Skeletal muscle satellite cell (primary cell): ENCODE data around the gene RXRB. TPM values are rescaled to one million over a fixed set of nuclear protein-coding genes. Genes with fewer than 3 reads are reported as not detected.
A peak's percentile ranks its signal among the peaks of the same experiment; 100 is the strongest.

Experiments used
- H3K27me3 ChIP-seq: 2 replicates; pipeline ENCODE4 v1.7.0; 2013; ENCODE audit warnings: low read length; ENCODE audit not compliant: control insufficient read depth, insufficient read depth
- H3K36me3 ChIP-seq: 2 replicates; pipeline ENCODE4 v1.7.0; 2013; ENCODE audit warnings: mild to moderate bottlenecking, control low read depth, low read length; ENCODE audit not compliant: insufficient read depth
- H3K4me1 ChIP-seq: 2 replicates; pipeline ENCODE4 v1.7.0; 2013; ENCODE audit warnings: low read length; ENCODE audit not compliant: control insufficient read depth, insufficient read depth
- H3K4me2 ChIP-seq: 2 replicates; pipeline ENCODE4 v1.7.0; 2013; ENCODE audit warnings: mild to moderate bottlenecking, low read length
- H3K4me3 ChIP-seq: 2 replicates; pipeline ENCODE4 v1.7.0; 2013; ENCODE audit warnings: low read length
- H3K9ac ChIP-seq: 2 replicates; pipeline ENCODE4 v1.7.0; 2013; ENCODE audit warnings: mild to moderate bottlenecking, low read depth, low read length, moderate library complexity
- H3K9me3 ChIP-seq: replicated peaks from 2 replicates; pipeline ENCODE4 v1.7.0; 2013; ENCODE audit warnings: mild to moderate bottlenecking, control low read depth, low read length
- total RNA-seq: library from RNA; depleted of rRNA; stranded (reverse); fragments of >200 nt; gene quantifications from 2 replicates; pipeline ENCODE4 v1.2.3, GENCODE V29; 2012; rRNA removed

Gene RXRB
- 12.4 and 13.1 TPM in 2 replicates for total RNA-seq

DNA sequence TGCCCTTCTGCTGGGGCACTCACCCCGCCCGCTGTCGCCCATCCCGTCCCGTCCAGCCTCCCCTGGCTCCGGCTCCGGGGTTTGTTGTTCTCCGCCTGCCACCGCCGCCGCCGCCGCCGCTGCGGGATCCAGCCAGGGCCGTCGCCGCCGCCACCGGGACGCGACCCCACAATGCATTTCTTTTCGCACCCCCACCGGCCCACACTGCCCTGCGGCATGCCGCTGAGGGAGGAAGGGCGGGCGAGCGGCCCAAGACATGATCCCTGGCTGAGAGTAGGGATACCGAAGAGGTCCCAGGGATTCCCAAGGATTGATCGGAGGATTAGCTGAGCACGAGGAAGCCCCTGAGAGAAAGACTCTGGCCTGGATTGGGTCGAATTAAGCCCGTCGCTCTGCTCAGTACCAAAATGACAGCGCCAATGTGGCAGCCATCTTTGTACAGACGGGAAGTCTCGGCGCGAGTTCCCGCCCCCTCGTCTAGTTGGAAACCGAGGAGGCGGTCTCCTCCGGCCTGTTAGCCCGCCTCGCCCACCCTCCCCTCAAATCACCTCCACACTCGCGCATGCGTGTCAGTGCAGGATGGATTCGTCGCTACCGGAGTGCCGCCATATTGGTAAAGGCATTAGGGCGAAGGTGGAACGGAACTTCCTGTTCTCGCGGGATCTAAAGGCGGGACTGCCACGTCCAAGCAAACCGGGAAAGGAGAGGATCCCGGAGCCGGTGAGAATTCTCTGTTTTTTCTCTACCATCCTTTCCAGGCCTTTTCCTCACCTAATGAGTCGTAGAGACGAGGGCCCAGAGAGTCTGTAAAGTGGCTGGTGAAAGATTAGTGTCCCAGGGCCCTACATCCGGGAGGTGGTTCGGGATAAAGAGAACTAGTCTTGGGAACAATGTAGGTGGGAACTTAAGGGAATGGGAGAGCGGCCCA lies at the start of gene RXRB, which contains the start of gene SLC39A7:
Gene RXRB, minus strand, starts transcription at position 447 of the 928 bp plus-strand sequence. Its CDS starts 189 bp downstream, at position 258.
Gene SLC39A7, plus strand, starts transcription at position 649 of the 928 bp plus-strand sequence. CDS start 379 bp downstream, outside the sequence.
- Histone ChIP-seq H3K27me3 (no peaks in the 10 kb centered on the region), H3K4me2 (peak within 1 kb of the TSS; percentile 98), H3K9ac (peak within 1 kb of the TSS; percentile 98), H3K36me3 (peaks cover 48% of the 10 kb centered on the region), H3K4me1 (peaks cover 40% of the 10 kb centered on the region), H3K9me3 (no peaks in the 10 kb centered on the region), H3K4me3 (peak within 1 kb of the TSS; percentile 93)

- peaks cover 29% of the 10 kb centered on the region for H3K4me1 ChIP-seq
- H3K27me3 ChIP-seq: no peaks in the 10 kb centered on the region
- H3K36me3 ChIP-seq: peaks cover 10% of the 10 kb centered on the region
- H3K9me3 ChIP-seq: no peaks in the 10 kb centered on the region
- peak overlapping the region; percentile 96 for H3K4me2 ChIP-seq
- H3K4me3 ChIP-seq: peak overlapping the region; percentile 81
- H3K9ac ChIP-seq: peak overlapping the region; percentile 90
Observed at GRCh38 chr6:33249732-33250630, 49.5 kb upstream of the RXRB start.

- peaks cover 10% of the 10 kb centered on the region for H3K36me3 ChIP-seq
- peak overlapping the region; percentile 81 for H3K4me3 ChIP-seq
- no peaks in the 10 kb centered on the region for H3K9me3 ChIP-seq
- H3K4me2 ChIP-seq: peak overlapping the region; percentile 96
- peaks cover 29% of the 10 kb centered on the region for H3K4me1 ChIP-seq
- H3K27me3 ChIP-seq: no peaks in the 10 kb centered on the region
- H3K9ac ChIP-seq: peak overlapping the region; percentile 90
Observed at GRCh38 chr6:33248932-33249731, 48.7 kb upstream of the RXRB start.

GRCh38 chr6:33248643-33248931 lies 48.1 kb upstream of the RXRB start:
- Histone ChIP-seq H3K27me3 (no peaks in the 10 kb centered on the region), H3K9ac (peak overlapping the region; percentile 85), H3K4me2 (peak overlapping the region; percentile 96), H3K4me1 (peaks cover 29% of the 10 kb centered on the region), H3K36me3 (peaks cover 10% of the 10 kb centered on the region), H3K9me3 (no peaks in the 10 kb centered on the region), H3K4me3 (peak overlapping the region; percentile 72)

DNA sequence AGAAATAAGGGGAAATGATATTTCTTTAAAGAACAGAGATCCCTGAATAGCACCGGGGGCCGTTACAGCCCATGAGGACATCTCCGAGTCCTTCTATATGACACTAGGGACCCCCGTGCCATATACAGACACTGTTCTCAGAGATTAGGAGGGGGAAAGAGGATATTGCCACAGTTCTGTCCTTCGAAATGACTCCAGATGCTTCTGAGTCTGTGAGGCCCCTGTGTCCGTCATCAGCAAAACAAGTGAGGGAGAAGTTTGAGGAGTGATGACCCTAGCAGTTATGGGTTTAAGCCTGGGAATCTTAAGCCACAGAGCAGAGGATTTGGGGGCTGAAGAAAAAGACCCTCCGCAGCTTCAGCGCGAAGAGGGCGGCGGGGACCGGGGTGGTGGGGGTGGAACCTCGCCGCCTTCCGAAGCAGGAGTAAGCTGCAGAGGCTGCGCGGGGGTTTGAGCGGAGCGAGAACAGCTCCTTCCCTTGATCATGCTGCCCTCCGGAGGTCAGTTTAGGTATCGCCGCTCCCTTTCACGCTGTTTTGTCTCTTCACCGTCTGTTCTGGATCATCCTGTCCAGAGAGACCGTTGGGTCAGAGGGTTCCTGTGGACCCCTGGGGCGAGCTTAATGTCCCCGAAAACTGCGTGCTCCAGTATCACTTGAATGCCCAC lies 47.6 kb upstream of the RXRB start:
- H3K4me2 ChIP-seq: peak overlapping the region; percentile 96
- peak overlapping the region; percentile 85 for H3K9ac ChIP-seq
- peaks cover 29% of the 10 kb centered on the region for H3K4me1 ChIP-seq
- peaks cover 10% of the 10 kb centered on the region for H3K36me3 ChIP-seq
- H3K27me3 ChIP-seq: peaks cover 5% of the 10 kb centered on the region
- peak overlapping the region; percentile 72 for H3K4me3 ChIP-seq
- no peaks in the 10 kb centered on the region for H3K9me3 ChIP-seq

DNA sequence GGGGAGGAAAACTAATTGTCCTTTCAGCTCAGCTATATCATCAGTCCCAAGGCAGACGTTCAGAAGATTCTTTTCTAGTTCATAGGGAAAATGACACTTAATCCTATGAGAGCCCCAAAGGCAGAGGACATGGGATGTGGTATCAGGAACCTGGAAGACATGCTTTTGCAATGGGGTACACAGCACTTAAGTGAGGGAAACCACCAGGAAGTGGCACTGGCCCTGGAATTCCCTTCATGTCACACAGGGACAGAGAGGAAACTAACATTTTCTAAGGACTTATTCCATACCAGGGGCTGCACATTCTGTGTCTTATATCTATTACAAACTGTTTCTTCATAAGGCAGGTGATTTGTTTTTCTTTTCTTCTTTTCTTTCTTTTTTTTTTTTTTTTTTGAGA lies 43.0 kb upstream of the RXRB start:
- no peak overlapping the region for H3K4me3 ChIP-seq
- no peaks in the 10 kb centered on the region for H3K9me3 ChIP-seq
- H3K36me3 ChIP-seq: no peaks in the 10 kb centered on the region
- no peak overlapping the region for H3K4me2 ChIP-seq
- peaks cover 5% of the 10 kb centered on the region for H3K4me1 ChIP-seq
- H3K27me3 ChIP-seq: peaks cover 30% of the 10 kb centered on the region
- no peak overlapping the region for H3K9ac ChIP-seq

DNA sequence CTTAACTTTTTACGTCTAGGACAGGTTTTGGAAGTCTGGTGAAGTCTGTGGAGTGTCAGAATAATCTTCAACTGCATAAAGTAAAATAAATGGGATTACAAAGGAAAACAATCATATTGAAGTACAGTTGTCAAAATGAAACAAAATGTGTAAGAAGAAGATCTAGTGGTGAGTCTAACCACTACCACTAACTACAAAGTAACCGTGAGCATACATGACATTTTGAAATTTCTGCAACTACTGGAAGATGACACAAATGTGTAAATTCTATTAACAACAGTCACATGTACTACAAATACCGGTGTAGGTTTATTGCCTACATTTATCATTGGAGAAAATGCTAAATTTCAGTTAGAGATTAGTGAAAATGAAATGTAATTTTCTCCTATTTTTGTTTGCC lies 41.5 kb upstream of the RXRB start:
- H3K36me3 ChIP-seq: no peaks in the 10 kb centered on the region
- H3K27me3 ChIP-seq: peaks cover 37% of the 10 kb centered on the region
- no peak overlapping the region for H3K4me2 ChIP-seq
- H3K4me1 ChIP-seq: no peaks in the 10 kb centered on the region
- H3K9me3 ChIP-seq: no peaks in the 10 kb centered on the region
- H3K9ac ChIP-seq: no peak overlapping the region
- H3K4me3 ChIP-seq: no peak overlapping the region

- Histone ChIP-seq H3K36me3 (no peaks in the 10 kb centered on the region), H3K9me3 (no peaks in the 10 kb centered on the region), H3K4me1 (no peaks in the 10 kb centered on the region), H3K9ac (no peak overlapping the region), H3K27me3 (peaks cover 57% of the 10 kb centered on the region), H3K4me2 (no peak overlapping the region), H3K4me3 (no peak overlapping the region)
Observed at GRCh38 chr6:33237741-33238140, 37.3 kb upstream of the RXRB start.

DNA sequence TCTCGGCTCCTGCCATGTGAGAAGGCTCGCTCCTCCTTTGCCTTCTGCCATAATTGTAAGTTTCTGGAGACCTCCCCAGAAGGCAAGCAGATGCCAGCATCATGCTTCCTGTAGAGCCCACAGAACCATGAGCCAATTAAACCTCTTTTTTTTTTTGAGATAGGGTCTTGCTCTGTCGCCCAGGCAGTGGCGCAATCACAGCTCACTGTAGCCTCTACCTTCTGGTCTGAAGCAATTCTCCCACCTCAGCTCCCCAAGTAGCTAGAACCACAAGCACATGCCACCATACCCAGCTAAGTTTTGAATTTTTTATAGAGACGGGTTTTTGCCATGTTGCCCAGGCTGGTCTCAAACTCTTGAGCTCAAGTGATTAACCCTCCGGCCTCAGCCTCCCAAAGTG lies 36.4 kb upstream of the RXRB start:
- H3K36me3 ChIP-seq: no peaks in the 10 kb centered on the region
- H3K27me3 ChIP-seq: peaks cover 50% of the 10 kb centered on the region

DNA sequence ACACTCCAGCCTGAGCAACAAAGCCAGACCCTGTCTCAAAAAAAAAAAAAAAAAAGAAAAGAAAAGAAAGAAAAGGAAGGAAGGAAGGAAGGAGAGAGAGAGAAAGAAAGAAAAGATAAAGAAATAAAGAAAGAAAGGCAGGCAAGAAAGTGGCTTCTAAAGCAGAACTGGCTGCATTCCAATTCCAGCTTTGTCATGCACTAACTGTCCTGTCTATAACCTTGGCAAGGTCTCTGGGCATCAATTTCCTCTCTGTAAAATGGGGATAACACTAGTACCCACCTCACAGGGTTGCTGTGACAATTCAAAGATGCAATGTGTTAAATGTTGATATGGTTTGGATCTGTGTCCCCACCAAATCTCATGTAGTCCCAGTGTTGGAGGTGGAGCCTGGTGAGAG lies 35.9 kb upstream of the RXRB start:
- Histone ChIP-seq H3K27me3 (peaks cover 51% of the 10 kb centered on the region), H3K4me1 (no peaks in the 10 kb centered on the region), H3K4me3 (no peak overlapping the region), H3K9ac (no peak overlapping the region), H3K36me3 (no peaks in the 10 kb centered on the region), H3K9me3 (no peaks in the 10 kb centered on the region), H3K4me2 (no peak overlapping the region)

More for the DNA sequence above, 36.4 kb upstream of the RXRB start:
- Histone ChIP-seq H3K4me2 (no peak overlapping the region), H3K4me1 (no peaks in the 10 kb centered on the region), H3K4me3 (no peak overlapping the region), H3K9me3 (no peaks in the 10 kb centered on the region), H3K9ac (no peak overlapping the region)
